ENCODE results near the gene OCA2.

The OCA2 gene

GRCh38 chr15:28078191-28078719, 20.9 kb downstream of the OCA2 start:
- TF ChIP-seq CTCF (IDR thresholded peaks at IDR 0.05; ENCODE audit: low read depth, low read length, missing control alignments), result no peak
- no peak overlapping the region for H3K4me3 ChIP-seq (ENCODE audit: low read depth, low read length)
- in situ Hi-C loops (cut with HindIII; ENCODE audit: low pct_ligation_motif_present, low sequenced_read_pairs), result no loop called here
- no peaks in the 10 kb centered on the region for H3K27me3 ChIP-seq (replicated peaks)
- no peak for DNase-seq
- no peak overlapping the region for H3K27ac ChIP-seq
- no peaks in the 10 kb centered on the region for H3K36me3 ChIP-seq (replicated peaks)

- no peak overlapping the region for H3K4me3 ChIP-seq (ENCODE audit: low read depth, low read length)
- no peaks in the 10 kb centered on the region for H3K36me3 ChIP-seq (replicated peaks)
- no peak overlapping the region for H3K27ac ChIP-seq
- no peaks in the 10 kb centered on the region for H3K27me3 ChIP-seq (replicated peaks)
- in situ Hi-C loops (cut with HindIII; ENCODE audit: low pct_ligation_motif_present, low sequenced_read_pairs), result no loop called here
- no peak for DNase-seq
- TF ChIP-seq CTCF (IDR thresholded peaks at IDR 0.05; ENCODE audit: low read depth, low read length, missing control alignments), result no peak
Measured at GRCh38 chr15:28075573-28075972, 23.5 kb downstream of the OCA2 start.

GRCh38 chr15:28068930-28069329, 30.2 kb downstream of the OCA2 start:
- in situ Hi-C loops (cut with HindIII; ENCODE audit: low pct_ligation_motif_present, low sequenced_read_pairs), result no loop called here
- no peaks in the 10 kb centered on the region for H3K36me3 ChIP-seq (replicated peaks)
- no peak for TF ChIP-seq CTCF (IDR thresholded peaks at IDR 0.05; ENCODE audit: low read depth, low read length, missing control alignments)
- no peak overlapping the region for H3K4me3 ChIP-seq (ENCODE audit: low read depth, low read length)
- H3K27me3 ChIP-seq (replicated peaks), result no peaks in the 10 kb centered on the region
- H3K27ac ChIP-seq, result no peak overlapping the region
- DNase-seq, result no peak

GRCh38 chr15:28066231-28066630, 32.9 kb downstream of the OCA2 start:
- Histone ChIP-seq H3K4me3 (ENCODE audit: low read depth, low read length) (no peak overlapping the region), H3K27ac (no peak overlapping the region), H3K27me3 (replicated peaks) (no peaks in the 10 kb centered on the region), H3K36me3 (replicated peaks) (no peaks in the 10 kb centered on the region)
- in situ Hi-C loops (cut with HindIII; ENCODE audit: low pct_ligation_motif_present, low sequenced_read_pairs), result no loop called here
- TF ChIP-seq CTCF (IDR thresholded peaks at IDR 0.05; ENCODE audit: low read depth, low read length, missing control alignments), result no peak
- DNase-seq, result no peak

GRCh38 chr15:28060005-28060404, 39.1 kb downstream of the OCA2 start:
- DNase-seq, result no peak
- Histone ChIP-seq H3K27me3 (replicated peaks) (no peaks in the 10 kb centered on the region), H3K4me3 (ENCODE audit: low read depth, low read length) (no peak overlapping the region), H3K36me3 (replicated peaks) (no peaks in the 10 kb centered on the region), H3K27ac (no peak overlapping the region)
- no peak for TF ChIP-seq CTCF (IDR thresholded peaks at IDR 0.05; ENCODE audit: low read depth, low read length, missing control alignments)
- in situ Hi-C loops (cut with HindIII; ENCODE audit: low pct_ligation_motif_present, low sequenced_read_pairs), result no loop called here

GRCh38 chr15:28058082-28058481, 41.0 kb downstream of the OCA2 start:
- in situ Hi-C loops (cut with HindIII; ENCODE audit: low pct_ligation_motif_present, low sequenced_read_pairs), result no loop called here
- TF ChIP-seq CTCF (IDR thresholded peaks at IDR 0.05; ENCODE audit: low read depth, low read length, missing control alignments), result no peak
- H3K36me3 ChIP-seq (replicated peaks), result no peaks in the 10 kb centered on the region

More at GRCh38 chr15:28058082-28058481, 41.0 kb downstream of the OCA2 start:
- H3K4me3 ChIP-seq (ENCODE audit: low read depth, low read length), result no peak overlapping the region
- DNase-seq, result no peak
- no peaks in the 10 kb centered on the region for H3K27me3 ChIP-seq (replicated peaks)
- no peak overlapping the region for H3K27ac ChIP-seq
